ENCODE measurements around the gene RUNDC1. TPM values are rescaled to one million over a fixed set of nuclear protein-coding genes. Genes with fewer than 3 reads are reported as not detected.

The RUNDC1 gene
- total RNA-seq, 2 experiments from 2014 or later, result 9.6 to 10.2 TPM

GRCh38 chr17:43020789-43021740, 40.7 kb downstream of the RUNDC1 start:
- peak; percentile 28 for DNase-seq
- peaks cover 8% of the 10 kb centered on the region for H3K27me3 Mint-ChIP-seq
- peaks cover under 1% of the 10 kb centered on the region for H3K36me3 Mint-ChIP-seq
- H3K4me3 Mint-ChIP-seq, result peak overlapping the region; percentile 85
- peaks cover 34% of the 10 kb centered on the region for H3K4me1 Mint-ChIP-seq
- H3K27ac Mint-ChIP-seq, result no peak overlapping the region
- H3K9me3 Mint-ChIP-seq, result no peaks in the 10 kb centered on the region

GRCh38 chr17:43021741-43022512, 41.6 kb downstream of the RUNDC1 start, which contains the start of gene VAT1:
VAT1 (minus strand) TSS chr17:43022385; CDS start chr17:43022322, 63 bp downstream.
- no peaks in the 10 kb centered on the region for H3K9me3 Mint-ChIP-seq
- DNase-seq, result peak; percentile 68
- H3K4me3 Mint-ChIP-seq, result peak within 1 kb of the TSS; percentile 85
- no peak within 1 kb of the TSS for H3K27ac Mint-ChIP-seq
- H3K27me3 Mint-ChIP-seq, result peaks cover 8% of the 10 kb centered on the region
- peaks cover 34% of the 10 kb centered on the region for H3K4me1 Mint-ChIP-seq
- H3K36me3 Mint-ChIP-seq, result no peaks in the 10 kb centered on the region

GRCh38 chr17:43024407-43025289, 44.3 kb downstream of the RUNDC1 start, which contains the start of gene RND2:
RND2 (plus strand) TSS chr17:43025231; CDS start chr17:43025348, 117 bp downstream.
- Mint-ChIP-seq H3K4me3 (peak within 1 kb of the TSS; percentile 81), H3K27me3 (peaks cover 8% of the 10 kb centered on the region), H3K9me3 (no peaks in the 10 kb centered on the region), H3K36me3 (no peaks in the 10 kb centered on the region), H3K4me1 (peaks cover 27% of the 10 kb centered on the region), H3K27ac (peak within 1 kb of the TSS; percentile 58)
- DNase-seq, result peak; percentile 85

GRCh38 chr17:43025290-43025657, 44.9 kb downstream of the RUNDC1 start:
- H3K27ac Mint-ChIP-seq, result no peak overlapping the region
- DNase-seq, result no peak
- H3K36me3 Mint-ChIP-seq, result no peaks in the 10 kb centered on the region
- H3K9me3 Mint-ChIP-seq, result no peaks in the 10 kb centered on the region
- H3K4me1 Mint-ChIP-seq, result peaks cover 21% of the 10 kb centered on the region
- H3K27me3 Mint-ChIP-seq, result peaks cover 8% of the 10 kb centered on the region
- peak overlapping the region; percentile 65 for H3K4me3 Mint-ChIP-seq

- Mint-ChIP-seq H3K36me3 (no peaks in the 10 kb centered on the region), H3K9me3 (no peaks in the 10 kb centered on the region), H3K4me1 (peaks cover 16% of the 10 kb centered on the region), H3K27ac (no peak overlapping the region), H3K4me3 (peak overlapping the region; percentile 65), H3K27me3 (peaks cover 8% of the 10 kb centered on the region)
- DNase-seq, result no peak
These were observed 45.6 kb downstream of the RUNDC1 start for GRCh38 chr17:43025766-43026537.

- H3K4me3 Mint-ChIP-seq, result no peak overlapping the region
- peaks cover 8% of the 10 kb centered on the region for H3K27me3 Mint-ChIP-seq
- H3K36me3 Mint-ChIP-seq, result no peaks in the 10 kb centered on the region
- no peaks in the 10 kb centered on the region for H3K9me3 Mint-ChIP-seq
- H3K27ac Mint-ChIP-seq, result no peak overlapping the region
- DNase-seq, result no peak
- H3K4me1 Mint-ChIP-seq, result peaks cover 12% of the 10 kb centered on the region
These were observed 46.2 kb downstream of the RUNDC1 start for GRCh38 chr17:43026595-43026994.

GRCh38 chr17:43027091-43028032, 47.0 kb downstream of the RUNDC1 start:
- no peaks in the 10 kb centered on the region for H3K36me3 Mint-ChIP-seq
- peaks cover 8% of the 10 kb centered on the region for H3K27me3 Mint-ChIP-seq

GRCh38 chr17:43028221-43028861, 48.0 kb downstream of the RUNDC1 start:
- no peak overlapping the region for H3K4me3 Mint-ChIP-seq
- H3K4me1 Mint-ChIP-seq, result peaks cover 11% of the 10 kb centered on the region
- DNase-seq, result no peak
- no peaks in the 10 kb centered on the region for H3K9me3 Mint-ChIP-seq
- no peak overlapping the region for H3K27ac Mint-ChIP-seq
- peaks cover 8% of the 10 kb centered on the region for H3K27me3 Mint-ChIP-seq
- H3K36me3 Mint-ChIP-seq, result no peaks in the 10 kb centered on the region

More at GRCh38 chr17:43027091-43028032, 47.0 kb downstream of the RUNDC1 start:
- no peak overlapping the region for H3K27ac Mint-ChIP-seq
- no peaks in the 10 kb centered on the region for H3K9me3 Mint-ChIP-seq
- H3K4me3 Mint-ChIP-seq, result no peak overlapping the region
- DNase-seq, result no peak
- peaks cover 11% of the 10 kb centered on the region for H3K4me1 Mint-ChIP-seq

- Mint-ChIP-seq H3K4me3 (no peak overlapping the region), H3K4me1 (peaks cover 3% of the 10 kb centered on the region), H3K27me3 (peaks cover 3% of the 10 kb centered on the region), H3K36me3 (no peaks in the 10 kb centered on the region), H3K9me3 (no peaks in the 10 kb centered on the region), H3K27ac (no peak overlapping the region)
- DNase-seq, result no peak
These were observed 49.9 kb downstream of the RUNDC1 start for GRCh38 chr17:43030137-43030767.

GRCh38 chr17:43031666-43032065, 51.3 kb downstream of the RUNDC1 start:
- DNase-seq, result no peak
- Mint-ChIP-seq H3K4me1 (no peaks in the 10 kb centered on the region), H3K9me3 (no peaks in the 10 kb centered on the region), H3K27me3 (no peaks in the 10 kb centered on the region), H3K36me3 (no peaks in the 10 kb centered on the region), H3K27ac (no peak overlapping the region), H3K4me3 (no peak overlapping the region)

GRCh38 chr17:43033948-43034881, 53.9 kb downstream of the RUNDC1 start:
- Mint-ChIP-seq H3K27me3 (no peaks in the 10 kb centered on the region), H3K36me3 (no peaks in the 10 kb centered on the region), H3K27ac (no peak overlapping the region), H3K9me3 (no peaks in the 10 kb centered on the region), H3K4me3 (no peak overlapping the region), H3K4me1 (no peaks in the 10 kb centered on the region)
- no peak for DNase-seq

Measured in activated naive CD8-positive, alpha-beta T cell treated with anti-CD3 and anti-CD28 coated beads for 36 hours (primary cell).